Testis (tissue), 3 donors: Measurements from ENCODE around the gene MYH2. TPM values are rescaled to one million over a fixed set of nuclear protein-coding genes. Genes with fewer than 3 reads are reported as not detected.
"Not testable (repeated sequence)": the region's sequence is repeated elsewhere in the genome, so short reads cannot be mapped to it uniquely, and the experiment has no call there.

ENCODE experiments used
- DNase-seq: peaks from one replicate; pipeline ENCODE4 v3.0.0-alpha.2; 2019
- H3K27ac ChIP-seq, 2 donors: fragments of 200-600 bp; sonication (generic); one replicate each; pipeline ENCODE4 v1.5.1; 2019
- H3K27me3 ChIP-seq: fragments of 200-600 bp; sonication (generic); one replicate; pipeline ENCODE4 v1.5.1; 2019
- H3K36me3 ChIP-seq: fragments of 200-600 bp; sonication (generic); one replicate; pipeline ENCODE4 v1.5.1; 2017; ENCODE audit warnings: low read depth; ENCODE audit errors: missing control alignments
- H3K4me1 ChIP-seq: fragments of 200-600 bp; sonication (generic); one replicate; pipeline ENCODE4 v1.5.1; 2019
- H3K4me3 ChIP-seq, 2 donors: fragments of 200-600 bp; sonication (generic); one replicate each; pipeline ENCODE4 v1.5.1; 2017 to 2019
- H3K9me3 ChIP-seq: fragments of 200-600 bp; sonication (generic); one replicate; pipeline ENCODE4 v1.5.1; 2017
- POLR2A ChIP-seq: fragments of 450-650 bp; IDR thresholded peaks from one replicate; pipeline ENCODE4 v1.6.1; 2017; ENCODE audit warnings: antibody characterized with exemption, mild to moderate bottlenecking, moderate library complexity
- WGBS, 2 donors: methylation state at CpG; one replicate each; pipeline ENCODE4 v1.1.5; 2018; 5-methylcytosine and 5-hydroxymethylcytosine counted together
- intact Hi-C: fragments of 100-400 bp; cut with DNase I; formaldehyde crosslinking; loops from one replicate; pipeline ENCODE4 v1.15.1; 2023; ENCODE audit warnings: low total_unique reads
- polyA plus RNA-seq: library from polyadenylated mRNA; stranded (reverse); fragments of 350-450 nt; fragmentation: Illumina TruSeq; extraction: RNeasy Lipid Tissue Mini Kit (QIAGEN cat#74804); gene quantifications from one replicate; pipeline ENCODE4 v1.2.3, GENCODE V29; 2014; ENCODE audit warnings: low read depth, low replicate concordance; ENCODE audit not compliant: insufficient read depth
- total RNA-seq, 2 donors: library from RNA; depleted of rRNA; stranded (reverse); fragments of >200 nt; gene quantifications; one replicate each; pipeline ENCODE4 v1.2.3, GENCODE V29; 2016
- TF ChIP-seq, protein P1 (sequence below), 3 experiments: fragments of 450-650 bp in 2 of 3; fragments of 200-600 bp in 1 of 3; sonication (generic) in 1 of 3; IDR thresholded peaks; one replicate each; pipeline ENCODE4 v1.5.1; 2016 to 2019; ENCODE audit warnings: antibody characterized with exemption in 3 of 3, mild to moderate bottlenecking in 2 of 3, moderate library complexity in 1 of 3

MYH2 gene
- total and polyA plus RNA-seq, 3 donors from 2014 or later: 0.31 to 3.3 (median 0.99) TPM

GRCh38 chr17:10557422-10557821, 8.0 kb upstream of the MYH2 start:
- H3K4me3 ChIP-seq: no peak overlapping the region
- H3K27ac ChIP-seq: no peak overlapping the region
- H3K27me3 ChIP-seq: no peaks in the 10 kb centered on the region
- no peaks in the 10 kb centered on the region for H3K4me1 ChIP-seq
- TF ChIP-seq POLR2A: no peak
- TF ChIP-seq, protein P1, sequence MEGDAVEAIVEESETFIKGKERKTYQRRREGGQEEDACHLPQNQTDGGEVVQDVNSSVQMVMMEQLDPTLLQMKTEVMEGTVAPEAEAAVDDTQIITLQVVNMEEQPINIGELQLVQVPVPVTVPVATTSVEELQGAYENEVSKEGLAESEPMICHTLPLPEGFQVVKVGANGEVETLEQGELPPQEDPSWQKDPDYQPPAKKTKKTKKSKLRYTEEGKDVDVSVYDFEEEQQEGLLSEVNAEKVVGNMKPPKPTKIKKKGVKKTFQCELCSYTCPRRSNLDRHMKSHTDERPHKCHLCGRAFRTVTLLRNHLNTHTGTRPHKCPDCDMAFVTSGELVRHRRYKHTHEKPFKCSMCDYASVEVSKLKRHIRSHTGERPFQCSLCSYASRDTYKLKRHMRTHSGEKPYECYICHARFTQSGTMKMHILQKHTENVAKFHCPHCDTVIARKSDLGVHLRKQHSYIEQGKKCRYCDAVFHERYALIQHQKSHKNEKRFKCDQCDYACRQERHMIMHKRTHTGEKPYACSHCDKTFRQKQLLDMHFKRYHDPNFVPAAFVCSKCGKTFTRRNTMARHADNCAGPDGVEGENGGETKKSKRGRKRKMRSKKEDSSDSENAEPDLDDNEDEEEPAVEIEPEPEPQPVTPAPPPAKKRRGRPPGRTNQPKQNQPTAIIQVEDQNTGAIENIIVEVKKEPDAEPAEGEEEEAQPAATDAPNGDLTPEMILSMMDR (IDR thresholded peaks at IDR 0.05): no peak
- H3K9me3 ChIP-seq: no peaks in the 10 kb centered on the region
- WGBS, 2 donors: 67 to 76% methylated on average over 1 of the region's 1 CpG
- H3K36me3 ChIP-seq: no peaks in the 10 kb centered on the region
- intact Hi-C loops: no loop called here
- DNase-seq: no peak

- no peak for TF ChIP-seq POLR2A
- TF ChIP-seq, protein P1 (IDR thresholded peaks at IDR 0.05): no peak
- no peaks in the 10 kb centered on the region for H3K9me3 ChIP-seq
- H3K27ac ChIP-seq: no peak overlapping the region
- intact Hi-C loops: no loop called here
- WGBS, 2 donors: 54 to 59% methylated on average over 5 of the region's 5 CpGs
- no peaks in the 10 kb centered on the region for H3K36me3 ChIP-seq
- H3K4me3 ChIP-seq: no peak overlapping the region
- no peaks in the 10 kb centered on the region for H3K27me3 ChIP-seq
- H3K4me1 ChIP-seq: no peaks in the 10 kb centered on the region
- DNase-seq: no peak
Measured at GRCh38 chr17:10556301-10557005, 7.0 kb upstream of the MYH2 start.

DNA sequence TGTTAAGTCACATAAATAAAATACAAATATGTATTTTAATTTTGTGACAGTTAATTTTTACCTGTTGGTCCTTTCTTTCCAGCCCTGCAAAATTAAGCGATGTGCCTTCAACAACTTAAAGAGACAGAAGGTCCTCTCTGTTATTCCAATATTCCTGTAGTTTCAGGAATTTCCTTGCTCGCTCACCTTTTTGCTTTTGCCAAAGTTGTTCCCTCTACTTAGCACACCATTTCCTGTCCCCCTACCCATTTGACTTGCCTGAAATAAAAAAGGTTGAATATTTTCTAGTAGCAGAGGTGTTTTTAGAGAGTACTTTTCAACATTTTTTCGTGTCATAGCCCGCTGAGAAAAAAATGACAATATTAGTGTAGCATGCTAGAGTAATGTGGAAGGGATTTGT, 556 bp upstream of the MYH2 start:
- no peaks in the 10 kb centered on the region for H3K9me3 ChIP-seq
- intact Hi-C loops: no loop called here
- 83 to 84% methylated on average over 4 of the region's 4 CpGs for WGBS, 2 donors
- H3K27me3 ChIP-seq: no peaks in the 10 kb centered on the region
- no peaks in the 10 kb centered on the region for H3K4me1 ChIP-seq
- TF ChIP-seq, protein P1 (IDR thresholded peaks at IDR 0.05): no peak
- no peak for TF ChIP-seq POLR2A
- no peaks in the 10 kb centered on the region for H3K36me3 ChIP-seq
- no peak overlapping the region for H3K4me3 ChIP-seq
- no peak for DNase-seq
- H3K27ac ChIP-seq: no peak overlapping the region

GRCh38 chr17:10547351-10547750, 2.1 kb downstream of the MYH2 start:
- no peak for DNase-seq
- no peak for TF ChIP-seq POLR2A
- TF ChIP-seq, protein P1 (IDR thresholded peaks at IDR 0.05): no peak
- Histone ChIP-seq H3K9me3 (no peaks in the 10 kb centered on the region), H3K4me3 (no peak overlapping the region), H3K27ac (no peak overlapping the region), H3K4me1 (no peaks in the 10 kb centered on the region), H3K36me3 (no peaks in the 10 kb centered on the region), H3K27me3 (no peaks in the 10 kb centered on the region)
- WGBS, 2 donors: 90 to 93% methylated on average over 6 of the region's 6 CpGs
- intact Hi-C loops: no loop called here

DNA sequence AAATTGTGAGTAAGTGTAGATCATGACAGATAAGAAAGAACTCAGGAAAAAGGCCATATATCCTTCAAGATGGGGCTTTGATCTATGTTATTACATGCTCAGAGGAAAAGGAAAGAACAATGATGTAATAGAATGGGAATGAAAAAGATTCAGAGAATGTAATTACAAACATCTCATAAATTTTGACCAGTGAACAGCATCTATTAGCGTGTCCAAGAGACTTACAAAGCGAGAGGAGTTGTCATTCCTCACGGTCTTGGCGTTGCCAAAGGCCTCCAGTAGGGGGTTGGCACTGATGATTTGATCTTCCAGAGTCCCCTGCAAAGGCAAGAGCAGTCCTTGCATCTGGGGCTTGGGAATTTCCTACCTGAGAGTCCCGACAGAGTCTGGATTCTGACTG, 6.0 kb downstream of the MYH2 start:
- 46 to 51% methylated on average over 5 of the region's 5 CpGs for WGBS, 2 donors
- H3K27me3 ChIP-seq, H3K36me3 ChIP-seq, H3K27ac ChIP-seq, intact Hi-C loops, DNase-seq, H3K4me1 ChIP-seq, H3K9me3 ChIP-seq, H3K4me3 ChIP-seq: not testable (repeated sequence)

- H3K27ac ChIP-seq, H3K36me3 ChIP-seq, H3K4me3 ChIP-seq, H3K27me3 ChIP-seq, H3K4me1 ChIP-seq, H3K9me3 ChIP-seq, intact Hi-C loops, DNase-seq: not testable (repeated sequence)
- WGBS, 2 donors: 93% methylated on average over 6 of the region's 6 CpGs
Measured at GRCh38 chr17:10541179-10541578, 8.3 kb downstream of the MYH2 start.
